HCT116 (cell line): ENCODE results near the gene CTNND1. TPM values are rescaled to one million over a fixed set of nuclear protein-coding genes. Genes with fewer than 3 reads are reported as not detected.

Source experiments
- ATAC-seq: fragments of 200-7000 bp; cut with Tn5 transposase; 2 replicates; pipeline ENCODE4 v1.9.1; 2020; ENCODE audit warnings: mild to moderate bottlenecking, moderate library complexity
- BruUV-seq: library from RNA; stranded (reverse); fragments of 400-500 nt; replicated peaks from 2 replicates; lab custom pipeline; 2021; lab: Mats Ljungman, UMichigan
- CTCF ChIA-PET: fragments of 300-600 bp; sonication (Branson Sonifier 250); formaldehyde crosslinking; loops from one replicate; lab custom pipeline; 2021; ENCODE audit warnings: antibody characterized with exemption; lab: Charles Lee
- POLR2A ChIA-PET: fragments of 300-600, 350-600 bp; sonication (Branson Sonifier 250); formaldehyde crosslinking; loops from one replicate; lab custom pipeline; 2021; ENCODE audit warnings: antibody characterized with exemption; lab: Charles Lee
- RAD21 ChIA-PET, 2 experiments: fragments of 300-600 bp; sonication (Branson Sonifier 250); formaldehyde crosslinking; loops; one replicate each; lab custom pipeline; 2023; ENCODE audit warnings: low total read pairs in 2 of 2; ENCODE audit not compliant: uncharacterized antibody in 2 of 2, unreplicated experiment in 2 of 2, low non-redundant PET in 1 of 2; lab: Charles Lee
- DNase-seq: peaks from one replicate; pipeline ENCODE4 v3.0.0-alpha.2; 2010; ENCODE audit warnings: low read depth, low spot score
- H2AFZ ChIP-seq: fragments of 200-600 bp; shearing (Covaris generic), sonication (generic); 2 replicates; pipeline ENCODE4 v1.6.1; 2017; ENCODE audit warnings: low read depth, mixed run types, mixed read lengths, antibody characterized with exemption, low read length; ENCODE audit not compliant: poor library complexity, severe bottlenecking
- H3K27ac ChIP-seq: 2 replicates; pipeline ENCODE4 v1.5.1; 2012; ENCODE audit warnings: low read depth, low read length
- H3K27me3 ChIP-seq: fragments of 200-600 bp; sonication (generic); 2 replicates; pipeline ENCODE4 v1.6.1; 2016; ENCODE audit warnings: mixed run types, low read length, mixed read lengths; ENCODE audit not compliant: insufficient read depth
- H3K36me3 ChIP-seq, 2 experiments: fragments of 200-500 bp in 1 of 2; fragments of 200-600 bp in 1 of 2; sonication (Bioruptor generic) in 1 of 2; sonication (generic) in 1 of 2; 2 replicates each; pipeline versions ENCODE4 v1.5.1 to v1.6.1; 2014 to 2016; ENCODE audit warnings: low read length in 2 of 2, inconsistent platforms in 1 of 2, mixed read lengths in 1 of 2, mixed run types in 1 of 2; ENCODE audit not compliant: insufficient read depth in 2 of 2, control insufficient read depth in 1 of 2
- H3K4me1 ChIP-seq, 2 experiments: fragments of 200-600 bp in 1 of 2; sonication (generic) in 1 of 2; 2 replicates each; pipeline versions ENCODE4 v1.5.1 to v1.6.1; 2012 to 2017; ENCODE audit warnings: low read length in 2 of 2, inconsistent platforms in 1 of 2, mild to moderate bottlenecking in 1 of 2, mixed read lengths in 1 of 2, mixed run types in 1 of 2, moderate library complexity in 1 of 2; ENCODE audit not compliant: insufficient read depth in 2 of 2, control insufficient read depth in 1 of 2
- H3K4me2 ChIP-seq: fragments of 200-600 bp; sonication (generic); 2 replicates; pipeline ENCODE4 v1.6.1; 2017; ENCODE audit warnings: mixed run types, low read length, mixed read lengths
- H3K4me3 ChIP-seq, 2 experiments: fragments of 200-600 bp in 1 of 2; sonication (generic) in 1 of 2; replicated peaks in 1 of 2; 2 replicates each; pipeline ENCODE4 v1.5.1; 2011 to 2016; ENCODE audit warnings: low read length in 2 of 2, control low read depth in 1 of 2, low read depth in 1 of 2, mild to moderate bottlenecking in 1 of 2, mixed read lengths in 1 of 2, mixed run types in 1 of 2
- H3K79me2 ChIP-seq: fragments of 200-600 bp; sonication (generic); 2 replicates; pipeline ENCODE4 v1.6.1; 2017; ENCODE audit warnings: mild to moderate bottlenecking, mixed run types, low read length, moderate library complexity, mixed read lengths; ENCODE audit not compliant: insufficient read depth
- H3K9ac ChIP-seq: fragments of 200-600 bp; sonication (generic); 2 replicates; pipeline ENCODE4 v1.6.1; 2016; ENCODE audit warnings: low read length, mixed read lengths
- H3K9me2 ChIP-seq: fragments of 200-600 bp; sonication (generic), shearing (Covaris generic); 2 replicates; pipeline ENCODE4 v1.6.1; 2017; ENCODE audit warnings: mixed run types, mild to moderate bottlenecking, moderate library complexity; ENCODE audit not compliant: insufficient read depth
- H3K9me3 ChIP-seq, 2 experiments: fragments of 200-500 bp in 1 of 2; fragments of 200-600 bp in 1 of 2; sonication (Bioruptor generic) in 1 of 2; sonication (generic) in 1 of 2; 2 replicates each; pipeline ENCODE4 v1.6.1; 2014 to 2017; ENCODE audit warnings: low read length in 2 of 2, mixed read lengths in 2 of 2, inconsistent platforms in 1 of 2, low read depth in 1 of 2, mild to moderate bottlenecking in 1 of 2, mixed run types in 1 of 2, moderate library complexity in 1 of 2; ENCODE audit not compliant: control insufficient read depth in 1 of 2, insufficient read depth in 1 of 2
- H4K20me1 ChIP-seq: fragments of 200-600 bp; sonication (generic), shearing (Covaris generic); 2 replicates; pipeline ENCODE4 v1.6.1; 2017; ENCODE audit warnings: mixed run types, mild to moderate bottlenecking, moderate library complexity; ENCODE audit not compliant: insufficient read depth
- CBX3 ChIP-seq: IDR thresholded peaks from 2 replicates; pipeline ENCODE4 v1.6.1; 2012; ENCODE audit warnings: low read depth
- CEBPB ChIP-seq: IDR thresholded peaks from 2 replicates; pipeline ENCODE4 v1.6.1; 2012; ENCODE audit warnings: low read depth
- EGR1 ChIP-seq: IDR thresholded peaks from 2 replicates; pipeline ENCODE4 v1.6.1; 2012; ENCODE audit warnings: low read depth
- EZH2 ChIP-seq: fragments of 200-600 bp; sonication (generic); IDR thresholded peaks from 2 replicates; pipeline ENCODE4 v1.6.1; 2017; ENCODE audit warnings: antibody characterized with exemption, mixed run types
- EZH2phosphoT487 ChIP-seq: fragments of 200-600 bp; IDR thresholded peaks from 2 replicates; pipeline ENCODE4 v1.6.1; 2018; ENCODE audit warnings: antibody characterized with exemption, borderline replicate concordance
- FOSL1 ChIP-seq: IDR thresholded peaks from 2 replicates; pipeline ENCODE4 v1.6.1; 2012; ENCODE audit warnings: low read depth
- JUND ChIP-seq: IDR thresholded peaks from 2 replicates; pipeline ENCODE4 v1.6.1; 2012
- POLR2AphosphoS5 ChIP-seq: IDR thresholded peaks from 2 replicates; pipeline ENCODE4 v1.6.1; 2011; ENCODE audit warnings: mild to moderate bottlenecking, low read depth, low read length, moderate library complexity
- RAD21 ChIP-seq: IDR thresholded peaks from 2 replicates; pipeline ENCODE4 v1.6.1; 2012; ENCODE audit warnings: low read depth, mild to moderate bottlenecking
- SP1 ChIP-seq: IDR thresholded peaks from 2 replicates; pipeline ENCODE4 v1.6.1; 2012; ENCODE audit warnings: low read depth
- SRF ChIP-seq: IDR thresholded peaks from 2 replicates; pipeline ENCODE4 v1.6.1; 2012; ENCODE audit warnings: low read depth
- TCF7L2 ChIP-seq: IDR thresholded peaks from 2 replicates; pipeline ENCODE4 v1.7.0; 2011; ENCODE audit warnings: borderline replicate concordance, inconsistent platforms; ENCODE audit not compliant: insufficient read depth, insufficient read length; ENCODE audit errors: extremely low read depth
- ZBTB33 ChIP-seq: IDR thresholded peaks from 2 replicates; pipeline ENCODE4 v1.6.1; 2011; ENCODE audit warnings: mild to moderate bottlenecking, low read length, moderate library complexity; ENCODE audit not compliant: insufficient replicate concordance; ENCODE audit errors: extremely low read depth
- ZFX ChIP-seq: fragments of 450-650 bp; IDR thresholded peaks from 2 replicates; pipeline ENCODE4 v1.6.1; 2017
- ZNF274 ChIP-seq: fragments of 200-500 bp; sonication (Bioruptor generic); IDR thresholded peaks from 2 replicates; pipeline ENCODE4 v1.6.1; 2014; ENCODE audit warnings: mild to moderate bottlenecking, low read depth, low read length, inconsistent platforms
- intact Hi-C: fragments of 100-400 bp; cut with micrococcal nuclease; formaldehyde crosslinking; loops from 2 replicates; pipeline ENCODE4 v1.10.0; 2022
- total RNA-seq: library from RNA; stranded (reverse); gene quantifications from one replicate; pipeline ENCODE4 v1.2.1, GENCODE V29; 2021; ENCODE audit not compliant: unreplicated experiment
- TF ChIP-seq, protein P1 (sequence below), 3 experiments: fragments of 200-600 bp in 1 of 3; sonication (generic) in 1 of 3; IDR thresholded peaks in 2 of 3; conservative IDR thresholded peaks in 1 of 3; 2 replicates each; pipeline ENCODE4 v1.5.1; 2012 to 2017; ENCODE audit warnings: low read depth in 2 of 3, low read length in 2 of 3, antibody characterized with exemption in 1 of 3, borderline replicate concordance in 1 of 3, control low read depth in 1 of 3, mild to moderate bottlenecking in 1 of 3, mixed read lengths in 1 of 3, mixed run types in 1 of 3, moderate library complexity in 1 of 3; ENCODE audit not compliant: insufficient read depth in 1 of 3

Gene CTNND1
- total RNA-seq, 1 experiment from 2014 or later, result 157 TPM

DNA sequence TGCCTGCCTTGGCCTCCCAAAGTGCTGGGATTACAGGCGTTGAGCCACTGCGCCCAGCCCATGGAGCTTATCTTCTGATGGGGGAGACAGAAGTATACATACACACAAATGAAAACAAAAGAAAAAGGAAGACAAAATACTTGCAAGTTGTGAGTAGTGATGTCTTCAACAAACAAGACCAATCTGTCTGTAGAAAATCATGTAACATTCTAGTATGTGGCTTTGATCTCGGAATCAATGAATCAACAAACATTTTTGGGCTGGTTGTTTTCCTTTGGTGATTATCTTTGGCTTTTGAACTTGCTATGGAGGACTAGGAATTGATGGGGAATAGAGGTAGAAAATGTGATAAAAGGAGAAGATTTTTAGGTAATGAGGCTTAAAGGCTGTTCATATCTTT, 3.4 kb upstream of the CTNND1 start:
- ChIA-PET RAD21 (interaction anchor here in 1 of 2 experiments (0.5 kb wide), 1 partner anchor 37 kb away, joined by 3 read pairs; no protein-coding TSS in a partner anchor), POLR2A (interaction anchor here (1.3 kb wide), 1 partner anchor 42 kb away, joined by 3 read pairs; no protein-coding TSS in a partner anchor), CTCF (interaction anchor here (7.4 kb wide), 1 partner anchor 41 kb away, joined by 47 read pairs; no protein-coding TSS in a partner anchor)
- no peaks in the 10 kb centered on the region for H3K9me3 ChIP-seq
- H3K79me2 ChIP-seq, result peaks cover 15% of the 10 kb centered on the region
- H3K4me1 ChIP-seq, result peaks cover 7 to 14% of the 10 kb centered on the region in 2 experiments; a peak in 3 of 4 replicates
- no peak overlapping the region for H3K27ac ChIP-seq
- no peak overlapping the region for H3K9ac ChIP-seq
- ATAC-seq (no peak), DNase-seq (no peak)
- TF ChIP-seq TCF7L2 (no peak), POLR2AphosphoS5 (no peak), SRF (no peak), EZH2 (no peak), JUND (no peak), EGR1 (no peak), CBX3 (no peak), ZNF274 (no peak), CEBPB (no peak), EZH2phosphoT487 (no peak), RAD21 (no peak), SP1 (no peak), FOSL1 (no peak), ZFX (no peak), ZBTB33 (no peak)
- TF ChIP-seq, protein P1, sequence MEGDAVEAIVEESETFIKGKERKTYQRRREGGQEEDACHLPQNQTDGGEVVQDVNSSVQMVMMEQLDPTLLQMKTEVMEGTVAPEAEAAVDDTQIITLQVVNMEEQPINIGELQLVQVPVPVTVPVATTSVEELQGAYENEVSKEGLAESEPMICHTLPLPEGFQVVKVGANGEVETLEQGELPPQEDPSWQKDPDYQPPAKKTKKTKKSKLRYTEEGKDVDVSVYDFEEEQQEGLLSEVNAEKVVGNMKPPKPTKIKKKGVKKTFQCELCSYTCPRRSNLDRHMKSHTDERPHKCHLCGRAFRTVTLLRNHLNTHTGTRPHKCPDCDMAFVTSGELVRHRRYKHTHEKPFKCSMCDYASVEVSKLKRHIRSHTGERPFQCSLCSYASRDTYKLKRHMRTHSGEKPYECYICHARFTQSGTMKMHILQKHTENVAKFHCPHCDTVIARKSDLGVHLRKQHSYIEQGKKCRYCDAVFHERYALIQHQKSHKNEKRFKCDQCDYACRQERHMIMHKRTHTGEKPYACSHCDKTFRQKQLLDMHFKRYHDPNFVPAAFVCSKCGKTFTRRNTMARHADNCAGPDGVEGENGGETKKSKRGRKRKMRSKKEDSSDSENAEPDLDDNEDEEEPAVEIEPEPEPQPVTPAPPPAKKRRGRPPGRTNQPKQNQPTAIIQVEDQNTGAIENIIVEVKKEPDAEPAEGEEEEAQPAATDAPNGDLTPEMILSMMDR (IDR thresholded peaks at IDR 0.05 in 2 of 3, conservative IDR thresholded peaks at IDR 0.05 in 1 of 3; ENCODE audit: borderline replicate concordance in 1 of 3, insufficient read depth in 1 of 3, low read depth in 2 of 3, low read length in 2 of 3), result no peak
- intact Hi-C loops, result loop anchor here (5.0 kb wide), 1 partner anchor 754 kb away; no protein-coding TSS in a partner anchor
- H3K4me3 ChIP-seq, result no peak overlapping the region
- H3K9me2 ChIP-seq, result no peaks in the 10 kb centered on the region
- H3K4me2 ChIP-seq, result no peak overlapping the region
- no peaks in the 10 kb centered on the region for H3K27me3 ChIP-seq
- no TSS peak for BruUV-seq
- H3K36me3 ChIP-seq, result no peaks in the 10 kb centered on the region; a peak in 1 of 4 replicates
- no peaks in the 10 kb centered on the region for H4K20me1 ChIP-seq
- H2AFZ ChIP-seq, result no peak overlapping the region
